ENCODE data around the gene ZBTB20.

ZBTB20 gene

GRCh38 chr3:114727373-114727772, 419.7 kb downstream of the ZBTB20 start:
- H3K27ac ChIP-seq (replicated peaks): no peak overlapping the region
- no peak for DNase-seq (ENCODE audit: low read depth in 1 of 2, low spot score in 1 of 2)
- no peaks in the 10 kb centered on the region for H3K27me3 ChIP-seq (ENCODE audit: insufficient read depth, poor library complexity, severe bottlenecking)
- H3K4me3 ChIP-seq (replicated peaks; ENCODE audit: insufficient read depth, low read length): no peak overlapping the region
- TF ChIP-seq GABPA (IDR thresholded peaks at IDR 0.05; ENCODE audit: low read depth) (no peak), POLR2AphosphoS5 (IDR thresholded peaks at IDR 0.05; ENCODE audit: low read depth) (no peak), CTCF (IDR thresholded peaks at IDR 0.05; ENCODE audit: insufficient read depth, low read length) (no peak), SPI1 (IDR thresholded peaks at IDR 0.05; ENCODE audit: borderline replicate concordance, low read depth) (peak; percentile 77)

GRCh38 chr3:114725966-114726365, 421.1 kb downstream of the ZBTB20 start:
- no peaks in the 10 kb centered on the region for H3K27me3 ChIP-seq (ENCODE audit: insufficient read depth, poor library complexity, severe bottlenecking)
- no peak overlapping the region for H3K4me3 ChIP-seq (replicated peaks; ENCODE audit: insufficient read depth, low read length)
- no peak for DNase-seq (ENCODE audit: low read depth in 1 of 2, low spot score in 1 of 2)
- TF ChIP-seq SPI1 (IDR thresholded peaks at IDR 0.05; ENCODE audit: borderline replicate concordance, low read depth) (no peak), GABPA (IDR thresholded peaks at IDR 0.05; ENCODE audit: low read depth) (no peak), CTCF (IDR thresholded peaks at IDR 0.05; ENCODE audit: insufficient read depth, low read length) (no peak), REST (IDR thresholded peaks at IDR 0.05; ENCODE audit: insufficient replicate concordance, low read depth) (no peak), POLR2AphosphoS5 (IDR thresholded peaks at IDR 0.05; ENCODE audit: low read depth) (no peak)
- no peak overlapping the region for H3K27ac ChIP-seq (replicated peaks)

DNA sequence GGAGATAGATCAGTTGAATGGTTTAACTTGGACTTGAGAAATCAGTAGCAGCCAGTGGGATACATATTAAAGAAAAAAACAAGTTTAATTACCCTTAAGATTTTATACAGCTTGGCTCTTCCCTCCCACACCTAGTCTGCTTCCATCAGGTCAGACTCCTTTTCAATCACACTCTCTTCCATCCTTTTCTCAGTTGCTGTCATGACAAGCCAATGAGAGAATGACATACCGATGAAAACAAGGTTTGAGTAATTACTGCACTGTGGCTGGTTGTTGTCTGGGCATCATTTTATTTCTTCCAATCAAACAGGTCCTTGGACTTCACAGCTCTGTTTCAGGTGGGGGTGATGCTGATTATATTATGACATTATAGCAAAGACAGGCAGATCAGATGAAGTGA, 424.6 kb downstream of the ZBTB20 start:
- TF ChIP-seq REST (IDR thresholded peaks at IDR 0.05; ENCODE audit: insufficient replicate concordance, low read depth): no peak
- no peak for TF ChIP-seq POLR2AphosphoS5 (IDR thresholded peaks at IDR 0.05; ENCODE audit: low read depth)
- TF ChIP-seq SPI1 (IDR thresholded peaks at IDR 0.05; ENCODE audit: borderline replicate concordance, low read depth): no peak
- no peak for TF ChIP-seq GABPA (IDR thresholded peaks at IDR 0.05; ENCODE audit: low read depth)
- no peak for TF ChIP-seq CTCF (IDR thresholded peaks at IDR 0.05; ENCODE audit: insufficient read depth, low read length)
- Histone ChIP-seq H3K4me3 (replicated peaks; ENCODE audit: insufficient read depth, low read length) (no peak overlapping the region), H3K27me3 (ENCODE audit: insufficient read depth, poor library complexity, severe bottlenecking) (no peaks in the 10 kb centered on the region), H3K27ac (replicated peaks) (no peak overlapping the region)
- no peak for DNase-seq (ENCODE audit: low read depth in 1 of 2, low spot score in 1 of 2)

- TF ChIP-seq CTCF (IDR thresholded peaks at IDR 0.05; ENCODE audit: insufficient read depth, low read length): no peak
- no peak for TF ChIP-seq REST (IDR thresholded peaks at IDR 0.05; ENCODE audit: insufficient replicate concordance, low read depth)
- TF ChIP-seq GABPA (IDR thresholded peaks at IDR 0.05; ENCODE audit: low read depth): no peak
- TF ChIP-seq SPI1 (IDR thresholded peaks at IDR 0.05; ENCODE audit: borderline replicate concordance, low read depth): no peak
- TF ChIP-seq POLR2AphosphoS5 (IDR thresholded peaks at IDR 0.05; ENCODE audit: low read depth): no peak
These were observed 425.2 kb downstream of the ZBTB20 start for GRCh38 chr3:114721864-114722263.

More at GRCh38 chr3:114721864-114722263, 425.2 kb downstream of the ZBTB20 start:
- no peak overlapping the region for H3K4me3 ChIP-seq (replicated peaks; ENCODE audit: insufficient read depth, low read length)
- no peak overlapping the region for H3K27ac ChIP-seq (replicated peaks)
- DNase-seq (ENCODE audit: low read depth in 1 of 2, low spot score in 1 of 2): no peak
- H3K27me3 ChIP-seq (ENCODE audit: insufficient read depth, poor library complexity, severe bottlenecking): no peaks in the 10 kb centered on the region
